K562 (cell line): Measurements from ENCODE around the gene VAMP4. TPM values are rescaled to one million over a fixed set of nuclear protein-coding genes. Genes with fewer than 3 reads are reported as not detected.
A peak's percentile ranks its signal among the peaks of the same experiment; 100 is the strongest.

Experiments
- ERF ChIP-seq: fragments of 450-650 bp; formaldehyde crosslinking; IDR thresholded peaks from 2 replicates; pipeline ENCODE4 v1.4.0; 2020; ENCODE audit warnings: mild to moderate bottlenecking, mixed read lengths
- FOXK2 ChIP-seq, 2 experiments: fragments of 450-650 bp; IDR thresholded peaks in 1 of 2; conservative IDR thresholded peaks in 1 of 2; 2 replicates each; pipeline ENCODE4 v1.6.1; 2016; ENCODE audit warnings: low read depth in 2 of 2, mild to moderate bottlenecking in 1 of 2
- HMBOX1 ChIP-seq: sonication (generic); IDR thresholded peaks from 2 replicates; pipeline ENCODE4 v1.6.1; 2016
- HNRNPLL ChIP-seq: fragments of 200-400 bp; formaldehyde crosslinking; IDR thresholded peaks from 2 replicates; pipeline ENCODE4 v1.6.1; 2017; ENCODE audit warnings: low read length, low read depth, mild to moderate bottlenecking; ENCODE audit not compliant: poor library complexity, severe bottlenecking
- HNRNPUL1 ChIP-seq: fragments of 200-400 bp; formaldehyde crosslinking; IDR thresholded peaks from 2 replicates; pipeline ENCODE4 v1.6.1; 2017; ENCODE audit warnings: low read length
- JUNB ChIP-seq: fragments of 450-650 bp; formaldehyde crosslinking; conservative IDR thresholded peaks from 2 replicates; pipeline ENCODE4 v1.4.0; 2020; ENCODE audit warnings: mild to moderate bottlenecking
- KDM2B ChIP-seq: fragments of 250-450 bp; sonication (Bioruptor Pico); IDR thresholded peaks from 2 replicates; pipeline ENCODE4 v1.8.0; 2021; ENCODE audit warnings: mild to moderate bottlenecking, moderate library complexity
- PHF20 ChIP-seq: fragments of 450-650 bp; IDR thresholded peaks from 2 replicates; pipeline ENCODE4 v1.6.1; 2018; ENCODE audit not compliant: partially characterized antibody
- POLR2AphosphoS5 ChIP-seq: IDR thresholded peaks from 2 replicates; pipeline ENCODE4 v1.6.1; 2011; ENCODE audit warnings: mild to moderate bottlenecking, low read depth, low read length, moderate library complexity; ENCODE audit not compliant: control insufficient read depth, insufficient read depth
- PPARD ChIP-seq: fragments of 250-450 bp; sonication (Bioruptor Pico); IDR thresholded peaks from 2 replicates; pipeline ENCODE4 v1.8.0; 2022; ENCODE audit warnings: inconsistent platforms, mild to moderate bottlenecking, moderate library complexity
- ZNF174 ChIP-seq: fragments of 250-450 bp; sonication (Bioruptor Pico); IDR thresholded peaks from 2 replicates; pipeline ENCODE4 v1.4.0; 2020; ENCODE audit warnings: mild to moderate bottlenecking
- polyA plus RNA-seq, 8 experiments: library from polyadenylated mRNA; depleted of rRNA in 4 of 8; stranded (reverse) in 5 of 8; unstranded in 3 of 8; fragments of >200 nt; fragmentation: Nextera tagmentation in 2 of 8; fragmentation: Illumina TruSeq in 1 of 8; extraction: Ambion mirVana in 2 of 8; extraction: Trizol in 1 of 8; gene quantifications; 2 replicates each; pipeline versions ENCODE4 v1.2.1 to v1.2.3, GENCODE V29; 2011 to 2014; ENCODE audit warnings: inconsistent platforms in 1 of 8, missing spikeins in 1 of 8
- total RNA-seq, 7 experiments: library from RNA; depleted of rRNA in 6 of 7; stranded (reverse); fragments of >200 nt in 6 of 7; fragmentation: Illumina TruSeq in 2 of 7; extraction: Trizol in 2 of 7; gene quantifications; 2 replicates each; pipeline versions ENCODE4 v1.2.1 to v1.2.3, GENCODE V29; 2011 to 2021; ENCODE audit warnings: low replicate concordance in 1 of 7
- TF ChIP-seq, protein P1 (sequence below): fragments of 450-650 bp; formaldehyde crosslinking; IDR thresholded peaks from 2 replicates; pipeline ENCODE4 v1.4.0; 2022; ENCODE audit warnings: missing genetic modification characterization
- TF ChIP-seq, protein P2 (sequence below): fragments of 200-800 bp; sonication (Bioruptor generic); IDR thresholded peaks from 2 replicates; pipeline ENCODE4 v1.6.1; 2016; ENCODE audit warnings: missing genetic modification characterization, missing compliant biosample characterization

The VAMP4 gene
- total and polyA plus RNA-seq, 9 of the 15 experiments (the other 6 are each of a cell fraction or from before 2014, with no cell fraction given), result 3.3 to 21.4 (median 11.9) TPM

DNA sequence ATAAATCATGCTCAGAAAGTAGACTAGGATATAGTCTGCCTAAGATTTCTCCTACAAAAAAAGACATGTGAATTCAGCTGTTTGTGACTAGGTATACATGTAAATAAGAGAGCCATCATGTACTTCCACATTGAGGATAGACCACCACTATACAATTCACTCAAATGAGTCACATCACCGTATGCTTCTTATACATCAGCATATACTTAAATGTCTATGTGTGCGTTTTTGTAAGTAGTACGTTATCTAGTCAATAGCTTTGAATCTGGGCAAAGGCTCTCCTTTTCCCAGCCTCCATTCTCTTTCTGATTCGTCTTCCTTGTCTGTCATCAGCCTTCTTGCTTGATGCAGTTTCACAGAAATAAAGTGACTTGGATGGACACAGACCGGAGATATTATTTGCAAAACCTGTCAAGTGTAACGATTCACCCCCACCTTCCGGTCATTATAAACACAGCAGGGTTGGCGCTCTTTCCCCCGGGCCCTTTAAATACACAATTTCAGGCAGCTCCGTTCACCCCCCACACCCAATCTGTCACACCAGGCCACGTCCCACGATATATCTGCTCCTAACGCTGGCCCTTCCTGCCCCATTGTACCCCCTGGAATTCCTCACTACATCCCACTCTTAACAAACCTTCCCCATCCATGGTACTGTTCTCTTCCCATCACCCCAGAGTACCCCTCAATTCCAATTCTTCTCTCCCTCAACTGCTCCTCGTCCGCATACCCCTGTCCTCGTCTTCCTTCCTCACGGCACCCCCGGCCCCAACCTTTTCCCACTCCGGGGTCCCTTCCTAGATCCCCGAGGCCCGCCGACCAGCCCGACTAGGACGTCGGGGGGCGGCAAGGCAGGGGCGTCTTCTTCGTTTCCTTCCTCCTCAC lies 636 bp downstream of the VAMP4 start (continued):
- TF ChIP-seq, protein P1, sequence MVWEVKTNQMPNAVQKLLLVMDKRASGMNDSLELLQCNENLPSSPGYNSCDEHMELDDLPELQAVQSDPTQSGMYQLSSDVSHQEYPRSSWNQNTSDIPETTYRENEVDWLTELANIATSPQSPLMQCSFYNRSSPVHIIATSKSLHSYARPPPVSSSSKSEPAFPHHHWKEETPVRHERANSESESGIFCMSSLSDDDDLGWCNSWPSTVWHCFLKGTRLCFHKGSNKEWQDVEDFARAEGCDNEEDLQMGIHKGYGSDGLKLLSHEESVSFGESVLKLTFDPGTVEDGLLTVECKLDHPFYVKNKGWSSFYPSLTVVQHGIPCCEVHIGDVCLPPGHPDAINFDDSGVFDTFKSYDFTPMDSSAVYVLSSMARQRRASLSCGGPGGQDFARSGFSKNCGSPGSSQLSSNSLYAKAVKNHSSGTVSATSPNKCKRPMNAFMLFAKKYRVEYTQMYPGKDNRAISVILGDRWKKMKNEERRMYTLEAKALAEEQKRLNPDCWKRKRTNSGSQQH, result peak; percentile 77
- TF ChIP-seq KDM2B (CRISPR knock-in tag) (0 out of 2 replicates have a peak, but pooled peaks have one; percentile 30), FOXK2 (conservative IDR thresholded peaks at IDR 0.05 in 1 of 2, IDR thresholded peaks at IDR 0.05 in 1 of 2; ENCODE audit: low read depth in 2 of 2) (peak; percentile 48 to 74; a peak in 3 of 4 replicates), HMBOX1 (no peak), HNRNPUL1 (no peak), POLR2AphosphoS5 (no peak), JUNB (CRISPR knock-in tag) (no peak), PHF20 (peak; percentile 12), ZNF174 (CRISPR knock-in tag) (no peak), PPARD (no peak), ERF (CRISPR knock-in tag) (no peak), HNRNPLL (no peak)
- TF ChIP-seq, protein P2, sequence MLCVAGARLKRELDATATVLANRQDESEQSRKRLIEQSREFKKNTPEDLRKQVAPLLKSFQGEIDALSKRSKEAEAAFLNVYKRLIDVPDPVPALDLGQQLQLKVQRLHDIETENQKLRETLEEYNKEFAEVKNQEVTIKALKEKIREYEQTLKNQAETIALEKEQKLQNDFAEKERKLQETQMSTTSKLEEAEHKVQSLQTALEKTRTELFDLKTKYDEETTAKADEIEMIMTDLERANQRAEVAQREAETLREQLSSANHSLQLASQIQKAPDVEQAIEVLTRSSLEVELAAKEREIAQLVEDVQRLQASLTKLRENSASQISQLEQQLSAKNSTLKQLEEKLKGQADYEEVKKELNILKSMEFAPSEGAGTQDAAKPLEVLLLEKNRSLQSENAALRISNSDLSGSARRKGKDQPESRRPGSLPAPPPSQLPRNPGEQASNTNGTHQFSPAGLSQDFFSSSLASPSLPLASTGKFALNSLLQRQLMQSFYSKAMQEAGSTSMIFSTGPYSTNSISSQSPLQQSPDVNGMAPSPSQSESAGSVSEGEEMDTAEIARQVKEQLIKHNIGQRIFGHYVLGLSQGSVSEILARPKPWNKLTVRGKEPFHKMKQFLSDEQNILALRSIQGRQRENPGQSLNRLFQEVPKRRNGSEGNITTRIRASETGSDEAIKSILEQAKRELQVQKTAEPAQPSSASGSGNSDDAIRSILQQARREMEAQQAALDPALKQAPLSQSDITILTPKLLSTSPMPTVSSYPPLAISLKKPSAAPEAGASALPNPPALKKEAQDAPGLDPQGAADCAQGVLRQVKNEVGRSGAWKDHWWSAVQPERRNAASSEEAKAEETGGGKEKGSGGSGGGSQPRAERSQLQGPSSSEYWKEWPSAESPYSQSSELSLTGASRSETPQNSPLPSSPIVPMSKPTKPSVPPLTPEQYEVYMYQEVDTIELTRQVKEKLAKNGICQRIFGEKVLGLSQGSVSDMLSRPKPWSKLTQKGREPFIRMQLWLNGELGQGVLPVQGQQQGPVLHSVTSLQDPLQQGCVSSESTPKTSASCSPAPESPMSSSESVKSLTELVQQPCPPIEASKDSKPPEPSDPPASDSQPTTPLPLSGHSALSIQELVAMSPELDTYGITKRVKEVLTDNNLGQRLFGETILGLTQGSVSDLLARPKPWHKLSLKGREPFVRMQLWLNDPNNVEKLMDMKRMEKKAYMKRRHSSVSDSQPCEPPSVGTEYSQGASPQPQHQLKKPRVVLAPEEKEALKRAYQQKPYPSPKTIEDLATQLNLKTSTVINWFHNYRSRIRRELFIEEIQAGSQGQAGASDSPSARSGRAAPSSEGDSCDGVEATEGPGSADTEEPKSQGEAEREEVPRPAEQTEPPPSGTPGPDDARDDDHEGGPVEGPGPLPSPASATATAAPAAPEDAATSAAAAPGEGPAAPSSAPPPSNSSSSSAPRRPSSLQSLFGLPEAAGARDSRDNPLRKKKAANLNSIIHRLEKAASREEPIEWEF (CRISPR knock-in tag), result 0 out of 2 replicates have a peak, but pooled peaks have one; percentile 38
